ENCODE data around the gene SOX1. TPM values are rescaled to one million over a fixed set of nuclear protein-coding genes. Genes with fewer than 3 reads are reported as not detected.

Gene SOX1
- polyA plus RNA-seq, 1 of the 3 experiments (the other 2 are of a cell fraction), result not detected

DNA sequence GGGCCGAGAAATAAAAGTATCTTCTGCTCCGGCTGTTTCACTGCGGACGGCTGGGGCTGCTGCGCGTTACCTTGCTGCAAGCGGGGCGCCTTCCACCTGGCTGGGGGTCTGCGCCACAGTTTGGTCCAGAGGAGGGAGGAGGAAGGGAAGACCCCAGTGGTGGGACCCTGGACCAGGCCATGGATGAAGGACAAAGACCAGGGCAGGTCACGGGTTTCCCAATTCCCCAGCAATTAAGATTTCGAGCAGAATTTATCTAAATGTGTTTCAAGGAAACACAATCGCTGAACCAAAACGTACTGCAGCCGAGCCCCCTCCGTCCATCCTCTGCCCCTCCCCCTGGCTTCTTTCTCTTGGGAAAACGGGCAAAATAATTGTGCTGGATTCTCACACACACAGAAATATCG, 2.9 kb downstream of the SOX1 start (continued):
- TF ChIP-seq, protein P1, sequence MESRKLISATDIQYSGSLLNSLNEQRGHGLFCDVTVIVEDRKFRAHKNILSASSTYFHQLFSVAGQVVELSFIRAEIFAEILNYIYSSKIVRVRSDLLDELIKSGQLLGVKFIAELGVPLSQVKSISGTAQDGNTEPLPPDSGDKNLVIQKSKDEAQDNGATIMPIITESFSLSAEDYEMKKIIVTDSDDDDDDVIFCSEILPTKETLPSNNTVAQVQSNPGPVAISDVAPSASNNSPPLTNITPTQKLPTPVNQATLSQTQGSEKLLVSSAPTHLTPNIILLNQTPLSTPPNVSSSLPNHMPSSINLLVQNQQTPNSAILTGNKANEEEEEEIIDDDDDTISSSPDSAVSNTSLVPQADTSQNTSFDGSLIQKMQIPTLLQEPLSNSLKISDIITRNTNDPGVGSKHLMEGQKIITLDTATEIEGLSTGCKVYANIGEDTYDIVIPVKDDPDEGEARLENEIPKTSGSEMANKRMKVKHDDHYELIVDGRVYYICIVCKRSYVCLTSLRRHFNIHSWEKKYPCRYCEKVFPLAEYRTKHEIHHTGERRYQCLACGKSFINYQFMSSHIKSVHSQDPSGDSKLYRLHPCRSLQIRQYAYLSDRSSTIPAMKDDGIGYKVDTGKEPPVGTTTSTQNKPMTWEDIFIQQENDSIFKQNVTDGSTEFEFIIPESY (IDR thresholded peaks at IDR 0.05; ENCODE audit: borderline replicate concordance, low read depth), result no peak
- TF ChIP-seq CHD2 (IDR thresholded peaks at IDR 0.05; ENCODE audit: low read length, partially characterized antibody) (no peak), JUND (IDR thresholded peaks at IDR 0.05) (no peak), ELF1 (IDR thresholded peaks at IDR 0.05) (no peak), NFIC (IDR thresholded peaks at IDR 0.05; ENCODE audit: borderline replicate concordance) (no peak), MEF2A (IDR thresholded peaks at IDR 0.05; ENCODE audit: borderline replicate concordance, low read depth) (no peak), RAD21 (IDR thresholded peaks at IDR 0.05; ENCODE audit: low read length) (no peak), SMC3 (IDR thresholded peaks at IDR 0.05; ENCODE audit: low read depth, low read length) (no peak), TAF1 (IDR thresholded peaks at IDR 0.05; ENCODE audit: borderline replicate concordance, low read depth, low read length) (no peak)
- TF ChIP-seq, protein P2, sequence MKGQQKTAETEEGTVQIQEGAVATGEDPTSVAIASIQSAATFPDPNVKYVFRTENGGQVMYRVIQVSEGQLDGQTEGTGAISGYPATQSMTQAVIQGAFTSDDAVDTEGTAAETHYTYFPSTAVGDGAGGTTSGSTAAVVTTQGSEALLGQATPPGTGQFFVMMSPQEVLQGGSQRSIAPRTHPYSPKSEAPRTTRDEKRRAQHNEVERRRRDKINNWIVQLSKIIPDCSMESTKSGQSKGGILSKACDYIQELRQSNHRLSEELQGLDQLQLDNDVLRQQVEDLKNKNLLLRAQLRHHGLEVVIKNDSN (IDR thresholded peaks at IDR 0.05; ENCODE audit: borderline replicate concordance, low read depth), result no peak

DNA sequence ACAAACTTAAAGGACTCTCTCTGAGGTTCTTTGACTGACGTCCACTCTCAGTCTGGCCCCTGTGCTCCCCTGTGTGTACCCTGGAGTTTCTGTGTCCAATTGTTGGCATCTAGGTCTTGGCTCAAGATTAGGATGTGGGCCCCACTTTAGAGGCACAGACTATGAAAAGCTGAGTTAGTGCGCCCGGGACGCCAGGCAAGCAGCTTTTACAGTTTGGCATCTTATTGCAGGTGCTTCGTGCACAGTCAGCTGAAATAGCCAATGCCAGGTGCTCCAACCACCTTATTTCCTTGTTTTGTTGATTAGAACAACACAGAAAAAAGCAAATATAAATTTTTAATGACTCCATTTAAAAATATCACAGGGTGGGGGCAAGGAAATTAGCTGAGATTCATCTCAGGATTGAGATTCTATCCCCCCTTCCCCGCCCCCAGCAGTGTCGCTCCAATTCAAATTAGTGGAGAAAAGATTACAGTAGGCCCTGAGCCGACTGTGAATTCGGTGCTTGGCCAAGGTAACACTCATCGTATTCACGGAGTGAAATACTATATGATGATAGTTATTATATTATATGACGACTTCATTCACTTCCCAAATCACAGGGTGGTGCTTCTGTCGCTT, 4.3 kb downstream of the SOX1 start:
- H3K9me2 ChIP-seq, result no peaks in the 10 kb centered on the region
- no peaks in the 10 kb centered on the region for H3F3A ChIP-seq (replicated peaks; ENCODE audit: insufficient read depth)
- no peaks in the 10 kb centered on the region for H4K20me1 ChIP-seq (ENCODE audit: insufficient read depth)
- ChIA-PET CTCF (interaction anchor here (0.6 to 1.2 kb wide), 2 partner anchors 12 to 13 kb away, joined by 4 read pairs; no protein-coding TSS in a partner anchor), POLR2A (no interaction called here)
- H3K4me2 ChIP-seq, result no peak overlapping the region
- no peaks in the 10 kb centered on the region for H3K9me3 ChIP-seq
- peaks cover 76% of the 10 kb centered on the region for H3K27me3 ChIP-seq (ENCODE audit: insufficient read depth)
- no peaks in the 10 kb centered on the region for H3K79me2 ChIP-seq (ENCODE audit: insufficient read depth)
- 27% methylated on average over 13 of the region's 13 CpGs for WGBS (ENCODE audit: low lambda C conversion rate)
- no peak overlapping the region for H3K9ac ChIP-seq
- DNase-seq, result no peak
- H2AFZ ChIP-seq (ENCODE audit: low read depth), result no peak overlapping the region
- H3K4me1 ChIP-seq (ENCODE audit: control insufficient read depth in 1 of 2, insufficient read depth in 2 of 2, low read depth in 1 of 2, low read length in 1 of 2), result no peaks in the 10 kb centered on the region
- H3K27ac ChIP-seq (ENCODE audit: low read depth in 2 of 2, low read length in 1 of 2), result no peak overlapping the region
- no peaks in the 10 kb centered on the region for H3K36me3 ChIP-seq (replicated peaks in 1 of 2; ENCODE audit: control insufficient read depth in 1 of 2, insufficient read depth in 2 of 2, low read length in 1 of 2)
- no peak for TF ChIP-seq FOXJ3 (CRISPR knock-in tag; IDR thresholded peaks at IDR 0.05)
- no peak overlapping the region for H3K4me3 ChIP-seq (ENCODE audit: low read depth in 2 of 2, low read length in 1 of 2)

DNA sequence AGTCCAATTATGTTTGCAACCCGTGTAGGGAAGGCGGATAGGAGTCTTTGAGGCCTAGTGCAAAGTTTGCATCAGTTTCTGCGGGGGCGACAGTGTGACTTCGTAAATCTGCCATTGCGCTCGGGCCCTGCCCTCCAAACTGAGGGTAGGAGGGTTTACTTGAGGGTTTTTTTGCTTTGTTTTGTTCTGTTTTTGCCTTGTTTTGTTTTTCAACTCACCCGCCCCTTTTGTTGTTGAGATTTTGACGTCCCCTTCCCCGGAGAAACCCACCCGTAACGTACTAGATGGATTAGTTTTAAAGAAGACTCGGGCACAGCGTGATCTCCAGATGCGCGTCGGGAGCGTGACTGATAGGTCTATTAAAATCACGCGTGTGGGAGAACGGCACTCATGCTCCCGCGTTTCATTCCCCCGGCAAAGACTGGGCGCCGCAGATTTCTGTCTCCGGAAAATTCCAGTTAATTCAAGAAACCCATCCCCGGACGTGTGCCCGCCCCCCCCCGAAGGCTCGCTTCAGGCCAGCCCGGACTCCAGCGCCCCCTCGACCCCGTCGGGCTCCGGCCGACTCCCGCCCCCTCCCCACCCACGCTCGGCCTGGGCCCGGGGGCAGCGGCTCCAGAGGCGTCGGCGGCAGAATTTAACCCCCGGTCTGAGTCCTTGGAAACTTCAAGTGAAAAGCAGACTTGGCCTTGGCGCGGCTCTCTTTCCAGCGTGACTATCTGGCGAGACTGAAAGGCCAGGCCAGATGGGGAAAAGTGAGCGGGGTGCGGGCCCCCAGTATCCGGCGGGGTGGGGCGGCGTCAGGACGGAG, 5.0 kb downstream of the SOX1 start:
- Histone ChIP-seq H3K4me3 (ENCODE audit: low read depth in 2 of 2, low read length in 1 of 2) (no peak overlapping the region), H2AFZ (ENCODE audit: low read depth) (no peak overlapping the region), H3K4me1 (ENCODE audit: control insufficient read depth in 1 of 2, insufficient read depth in 2 of 2, low read depth in 1 of 2, low read length in 1 of 2) (no peaks in the 10 kb centered on the region), H4K20me1 (ENCODE audit: insufficient read depth) (no peaks in the 10 kb centered on the region), H3K9me3 (no peaks in the 10 kb centered on the region), H3K4me2 (no peak overlapping the region), H3K27ac (ENCODE audit: low read depth in 2 of 2, low read length in 1 of 2) (no peak overlapping the region), H3K9me2 (no peaks in the 10 kb centered on the region), H3K36me3 (replicated peaks in 1 of 2; ENCODE audit: control insufficient read depth in 1 of 2, insufficient read depth in 2 of 2, low read length in 1 of 2) (no peaks in the 10 kb centered on the region), H3F3A (replicated peaks; ENCODE audit: insufficient read depth) (no peaks in the 10 kb centered on the region), H3K79me2 (ENCODE audit: insufficient read depth) (no peaks in the 10 kb centered on the region), H3K27me3 (ENCODE audit: insufficient read depth) (peaks cover 77% of the 10 kb centered on the region), H3K9ac (no peak overlapping the region)
- CTCF ChIA-PET, result no interaction called here
- WGBS (ENCODE audit: low lambda C conversion rate), result 27% methylated on average over 50 of the region's 59 CpGs
- TF ChIP-seq NFIC (IDR thresholded peaks at IDR 0.05; ENCODE audit: borderline replicate concordance) (no peak), SMC3 (IDR thresholded peaks at IDR 0.05; ENCODE audit: low read depth, low read length) (no peak), MEF2A (IDR thresholded peaks at IDR 0.05; ENCODE audit: borderline replicate concordance, low read depth) (no peak), RAD21 (IDR thresholded peaks at IDR 0.05; ENCODE audit: low read length) (no peak), FOXJ3 (CRISPR knock-in tag; IDR thresholded peaks at IDR 0.05) (no peak), SIN3A (IDR thresholded peaks at IDR 0.05; ENCODE audit: borderline replicate concordance, low read depth, low read length) (no peak), MXI1 (IDR thresholded peaks at IDR 0.05; ENCODE audit: low read depth, low read length) (no peak), ELF1 (IDR thresholded peaks at IDR 0.05) (no peak), RXRA (IDR thresholded peaks at IDR 0.05; ENCODE audit: borderline replicate concordance, low read depth) (no peak), TEAD4 (IDR thresholded peaks at IDR 0.05; ENCODE audit: borderline replicate concordance, insufficient read depth) (no peak)
- TF ChIP-seq, protein P3, sequence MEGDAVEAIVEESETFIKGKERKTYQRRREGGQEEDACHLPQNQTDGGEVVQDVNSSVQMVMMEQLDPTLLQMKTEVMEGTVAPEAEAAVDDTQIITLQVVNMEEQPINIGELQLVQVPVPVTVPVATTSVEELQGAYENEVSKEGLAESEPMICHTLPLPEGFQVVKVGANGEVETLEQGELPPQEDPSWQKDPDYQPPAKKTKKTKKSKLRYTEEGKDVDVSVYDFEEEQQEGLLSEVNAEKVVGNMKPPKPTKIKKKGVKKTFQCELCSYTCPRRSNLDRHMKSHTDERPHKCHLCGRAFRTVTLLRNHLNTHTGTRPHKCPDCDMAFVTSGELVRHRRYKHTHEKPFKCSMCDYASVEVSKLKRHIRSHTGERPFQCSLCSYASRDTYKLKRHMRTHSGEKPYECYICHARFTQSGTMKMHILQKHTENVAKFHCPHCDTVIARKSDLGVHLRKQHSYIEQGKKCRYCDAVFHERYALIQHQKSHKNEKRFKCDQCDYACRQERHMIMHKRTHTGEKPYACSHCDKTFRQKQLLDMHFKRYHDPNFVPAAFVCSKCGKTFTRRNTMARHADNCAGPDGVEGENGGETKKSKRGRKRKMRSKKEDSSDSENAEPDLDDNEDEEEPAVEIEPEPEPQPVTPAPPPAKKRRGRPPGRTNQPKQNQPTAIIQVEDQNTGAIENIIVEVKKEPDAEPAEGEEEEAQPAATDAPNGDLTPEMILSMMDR (IDR thresholded peaks at IDR 0.05), result no peak
- TF ChIP-seq, protein P4, sequence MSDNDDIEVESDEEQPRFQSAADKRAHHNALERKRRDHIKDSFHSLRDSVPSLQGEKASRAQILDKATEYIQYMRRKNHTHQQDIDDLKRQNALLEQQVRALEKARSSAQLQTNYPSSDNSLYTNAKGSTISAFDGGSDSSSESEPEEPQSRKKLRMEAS (IDR thresholded peaks at IDR 0.05; ENCODE audit: low read depth), result no peak
- POLR2A ChIA-PET, result no interaction called here
- no peak for DNase-seq
